Frontal cortex (tissue), 4 donors: ENCODE results near the gene ADGRV1. TPM values are rescaled to one million over a fixed set of nuclear protein-coding genes. Genes with fewer than 3 reads are reported as not detected.
A peak's percentile ranks its signal among the peaks of the same experiment; 100 is the strongest.

Experiments
- DNase-seq, 2 donors: peaks; one replicate each; pipeline ENCODE4 v3.0.0; 2012; ENCODE audit warnings: low spot score in 2 of 2
- FAIRE-seq: peaks from 2 replicates; lab custom pipeline; 2012; peaks lifted over from hg19 to GRCh38; lab: Jason Lieb, UNC
- total RNA-seq: library from RNA; depleted of rRNA; stranded (reverse); fragments of >200 nt; gene quantifications from one replicate; pipeline ENCODE4 v1.2.3, GENCODE V29; 2014
- donor health status: control.
- donor health status: control.
- donor health status: control.

The ADGRV1 gene
- total RNA-seq, 1 donor from 2014 or later: 98.6 TPM

DNA sequence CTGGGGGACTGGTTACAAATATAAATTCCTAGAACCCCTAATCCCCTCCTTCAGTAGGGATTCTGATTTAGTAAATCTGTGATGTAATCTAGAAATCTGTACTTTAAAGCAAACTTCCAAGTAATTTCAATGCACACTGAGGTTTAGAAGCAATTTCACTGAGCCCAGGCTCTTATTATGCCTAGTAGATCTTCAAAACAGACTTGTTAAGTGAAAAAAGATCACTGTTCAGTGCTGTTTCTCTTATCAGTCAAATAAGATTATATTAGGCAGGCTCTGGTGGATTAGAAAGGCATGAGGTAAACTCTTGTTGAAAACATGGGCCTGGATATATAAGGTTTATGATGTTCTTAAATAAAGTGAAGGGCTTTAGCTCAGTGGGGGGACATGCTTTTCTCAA lies 293.9 kb downstream of the ADGRV1 start:
- FAIRE-seq: no peak
- DNase-seq: no peak

DNA sequence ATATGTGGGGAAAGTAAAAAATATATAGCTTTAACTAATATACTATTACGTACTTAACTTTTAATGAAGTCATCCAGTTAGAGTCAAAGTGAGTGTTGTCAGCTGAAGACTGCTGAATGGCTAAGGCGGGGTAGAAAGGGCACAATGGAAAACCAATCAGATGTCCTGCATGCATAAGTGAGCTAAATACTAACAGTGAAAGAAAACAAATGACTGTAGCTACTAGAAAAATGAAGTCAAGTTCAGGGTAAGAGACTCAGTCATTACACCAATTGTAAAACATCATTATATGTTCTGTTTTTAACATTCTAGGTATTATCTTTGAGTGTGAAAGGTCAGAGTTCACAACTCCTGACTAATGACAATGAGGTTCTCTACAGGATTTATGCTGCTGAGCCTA lies 295.2 kb downstream of the ADGRV1 start:
- FAIRE-seq (no peak), DNase-seq (no peak)

DNA sequence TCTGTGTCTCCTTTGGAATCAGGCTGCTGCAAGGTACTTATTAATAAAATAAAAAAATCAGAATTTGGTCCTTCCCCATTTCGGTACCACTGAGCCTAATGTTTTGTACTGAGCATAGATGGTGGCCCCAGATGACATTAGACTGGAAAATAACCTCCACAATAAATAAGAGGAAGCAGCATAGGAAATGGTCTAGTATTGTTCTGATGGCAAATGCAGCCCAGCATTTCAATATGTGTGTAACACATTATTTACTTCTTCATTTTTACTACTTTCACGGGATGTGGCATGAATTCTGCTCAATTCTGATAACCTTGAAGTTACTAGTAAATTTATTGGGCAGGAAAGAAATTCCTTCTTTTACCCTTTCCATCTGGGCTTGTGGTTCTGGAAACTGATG lies 295.6 kb downstream of the ADGRV1 start:
- no peak for FAIRE-seq
- no peak for DNase-seq

DNA sequence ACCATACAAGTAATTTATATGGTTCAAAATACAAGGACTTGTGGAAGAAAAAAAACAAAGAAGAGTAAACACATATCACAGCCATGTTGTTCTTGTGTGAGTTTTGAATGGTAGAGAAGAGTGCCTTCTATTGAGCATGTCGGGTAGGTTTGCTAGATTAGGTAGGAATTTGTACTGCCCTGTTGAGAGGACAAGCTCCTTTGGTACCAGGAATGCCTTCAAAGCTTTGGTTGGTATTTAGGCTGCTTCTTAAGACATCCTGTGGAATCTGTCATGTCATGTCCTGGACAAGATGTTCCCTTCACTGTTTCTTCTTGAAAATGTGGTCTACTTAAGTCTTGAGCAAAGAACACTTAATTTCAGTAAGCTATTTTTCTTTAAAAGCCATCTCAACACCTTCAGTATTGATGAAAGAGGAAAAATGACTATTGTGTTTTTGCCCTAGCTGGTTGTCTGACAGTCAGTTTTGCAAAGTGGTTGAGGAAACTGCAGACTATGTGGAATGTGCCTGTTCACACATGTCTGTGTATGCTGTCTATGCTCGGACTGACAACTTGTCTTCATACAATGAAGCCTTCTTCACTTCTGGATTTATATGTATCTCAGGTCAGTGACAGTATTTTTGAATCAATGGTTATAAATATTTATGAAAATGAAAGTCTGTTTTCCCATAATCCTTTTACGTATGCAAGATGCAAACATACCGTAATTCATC lies 296.9 kb downstream of the ADGRV1 start:
- DNase-seq (no peak), FAIRE-seq (no peak)

DNA sequence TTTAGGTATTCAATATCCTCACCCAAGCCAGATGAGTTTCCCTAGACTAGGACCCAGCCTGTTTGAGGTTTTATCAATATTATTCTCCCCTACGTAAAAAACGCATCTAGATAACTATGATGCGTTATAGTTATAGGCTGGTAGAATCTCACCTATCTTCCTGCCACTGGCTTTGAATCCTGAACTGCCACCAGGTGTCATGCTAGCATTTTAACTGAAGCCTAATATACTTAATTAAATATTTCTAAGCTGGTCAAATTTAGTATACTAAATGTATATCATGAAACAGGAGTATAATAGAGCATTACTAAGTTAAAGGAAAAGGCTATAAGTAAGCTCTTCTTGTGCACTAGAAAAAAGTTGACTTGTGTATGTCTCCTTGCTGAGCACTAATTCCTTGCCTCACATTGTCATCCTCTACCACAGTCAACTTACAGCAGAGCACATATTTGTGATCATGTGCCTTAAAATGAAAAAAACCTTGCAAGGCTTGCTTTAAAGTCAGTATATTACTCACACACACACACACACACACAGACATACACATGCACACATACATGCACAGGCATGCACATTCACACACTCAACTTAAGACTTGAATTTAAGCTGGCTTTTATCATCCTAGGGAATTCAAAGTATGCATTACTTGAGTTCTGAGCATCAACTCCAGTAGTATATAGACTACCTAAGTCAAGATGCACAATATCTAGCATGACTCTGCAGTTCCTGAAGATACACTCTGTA lies 303.4 kb downstream of the ADGRV1 start:
- no peak for FAIRE-seq

DNA sequence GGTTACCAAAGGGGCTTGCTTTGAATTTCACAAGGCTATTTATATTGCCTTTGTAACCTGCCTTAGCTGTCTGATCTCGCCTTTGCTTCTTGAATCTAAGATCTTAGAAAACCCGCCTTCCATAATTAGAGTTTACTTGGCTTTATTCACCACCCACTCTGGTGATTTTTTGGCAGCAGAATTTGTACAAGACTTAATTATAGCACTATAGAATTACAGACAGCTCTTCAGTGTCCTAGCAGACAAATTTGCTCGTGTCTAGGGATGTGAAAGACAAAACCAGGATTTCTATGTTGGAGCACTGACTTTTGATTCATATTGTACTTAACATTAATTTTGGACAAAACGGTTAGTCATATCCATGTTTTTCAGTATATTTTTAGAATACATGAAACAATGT lies 306.6 kb downstream of the ADGRV1 start:
- FAIRE-seq (no peak), DNase-seq (no peak)

More for the DNA sequence above, 303.4 kb downstream of the ADGRV1 start:
- DNase-seq: no peak

DNA sequence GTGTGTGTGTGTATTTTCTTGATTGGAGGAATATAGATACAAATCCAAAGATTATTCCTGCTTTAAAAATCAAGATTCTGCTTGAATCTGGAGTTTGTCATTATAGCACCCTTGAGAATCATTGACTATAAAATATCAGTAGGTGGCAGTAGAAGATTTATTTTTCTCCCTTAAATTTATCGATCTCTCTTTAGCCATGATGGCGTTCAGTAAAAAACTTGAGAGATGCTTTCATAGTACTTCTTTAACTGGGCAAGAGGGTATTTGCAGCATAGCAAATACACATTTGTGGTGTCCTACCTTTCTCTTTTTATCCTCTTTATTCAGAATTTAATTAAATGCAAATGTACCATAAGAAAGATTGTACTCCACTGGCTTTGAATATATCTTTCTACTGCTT lies 307.7 kb downstream of the ADGRV1 start:
- FAIRE-seq (peak; percentile 83), DNase-seq (peak; percentile 10 to 27)

DNA sequence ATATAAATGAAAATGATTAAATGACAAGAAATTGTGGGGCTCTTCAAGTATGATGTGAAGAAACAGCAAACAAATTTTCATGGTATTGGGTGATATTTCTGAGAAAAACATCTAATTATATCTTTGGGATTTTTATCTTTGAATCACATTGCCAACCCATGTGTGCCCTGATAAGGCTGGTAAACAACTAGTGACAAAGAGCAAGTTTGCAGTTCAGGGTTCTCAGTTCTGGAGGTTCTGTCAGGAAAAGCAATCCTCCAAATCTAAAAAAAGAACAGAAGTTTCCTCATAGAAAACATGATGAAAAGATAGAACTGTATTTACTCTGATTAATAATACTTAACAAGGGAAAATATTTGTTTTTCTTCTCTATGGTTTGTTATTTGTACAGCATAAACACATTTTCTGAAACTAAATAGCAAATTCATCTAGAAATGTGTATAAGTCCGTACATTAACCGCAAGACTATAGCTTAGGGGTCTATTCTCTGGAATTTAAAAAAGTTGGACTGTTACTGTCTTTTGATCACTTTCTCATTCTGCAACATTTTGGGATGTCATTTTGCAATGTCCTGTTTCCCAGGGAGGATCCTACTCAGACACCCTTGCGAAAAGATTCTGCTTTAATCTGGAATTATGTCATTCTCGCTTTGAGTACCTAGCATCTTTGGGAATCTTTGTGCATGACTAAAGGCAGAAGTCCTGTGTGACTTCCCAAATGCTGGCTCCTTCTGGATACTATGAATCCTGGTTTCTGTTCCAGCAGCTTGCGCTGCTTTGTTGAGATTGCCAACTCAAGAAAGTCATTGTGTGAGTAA lies 308.5 kb downstream of the ADGRV1 start:
- DNase-seq: no peak

DNA sequence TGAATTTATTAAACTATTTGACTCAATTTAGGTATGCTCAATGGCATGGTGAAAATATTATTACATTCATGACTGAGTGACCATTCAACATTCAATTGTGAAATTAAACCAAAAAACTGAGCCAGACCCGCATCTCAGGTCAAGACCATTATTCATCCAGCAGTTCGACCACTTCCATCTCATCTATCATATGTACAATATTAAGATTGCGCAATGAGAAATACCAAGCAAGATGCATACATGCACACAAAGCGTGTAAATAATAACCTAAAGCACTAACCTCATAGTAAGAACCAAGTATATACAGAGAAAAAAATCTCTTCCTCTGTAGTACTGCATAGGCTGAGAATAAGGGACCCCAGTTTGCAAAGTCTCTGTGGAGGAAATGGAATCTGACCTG lies 310.2 kb downstream of the ADGRV1 start:
- FAIRE-seq (no peak), DNase-seq (no peak)

More for the DNA sequence above, 308.5 kb downstream of the ADGRV1 start:
- no peak for FAIRE-seq

DNA sequence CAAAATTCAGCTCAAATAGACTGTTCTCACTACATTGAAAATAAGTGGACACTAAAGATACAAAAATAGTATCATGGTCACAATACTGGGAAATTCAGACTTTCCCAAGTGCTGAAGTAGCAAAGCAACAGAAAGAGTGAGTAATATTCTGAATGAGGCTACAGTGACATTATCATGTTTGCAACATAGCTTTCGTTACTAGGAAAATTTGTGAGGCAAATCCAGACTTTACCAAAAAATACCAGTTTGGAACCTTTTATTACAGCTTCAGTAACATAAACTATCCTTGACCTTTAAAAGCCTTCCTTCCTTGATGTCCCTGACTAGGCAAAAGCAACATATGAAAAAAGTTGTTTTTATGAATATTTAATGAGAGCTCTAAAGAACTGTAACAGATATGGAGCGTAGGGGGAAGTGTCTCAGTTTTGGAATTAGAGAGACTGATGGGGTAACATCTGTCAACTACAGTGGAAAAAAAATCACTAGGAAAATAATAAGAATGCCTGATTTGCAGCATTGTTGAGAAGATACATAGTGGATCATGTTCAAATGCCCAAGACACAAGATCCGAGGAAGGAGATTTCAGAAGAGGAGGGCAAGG lies 312.9 kb downstream of the ADGRV1 start:
- FAIRE-seq: no peak
- no peak for DNase-seq

DNA sequence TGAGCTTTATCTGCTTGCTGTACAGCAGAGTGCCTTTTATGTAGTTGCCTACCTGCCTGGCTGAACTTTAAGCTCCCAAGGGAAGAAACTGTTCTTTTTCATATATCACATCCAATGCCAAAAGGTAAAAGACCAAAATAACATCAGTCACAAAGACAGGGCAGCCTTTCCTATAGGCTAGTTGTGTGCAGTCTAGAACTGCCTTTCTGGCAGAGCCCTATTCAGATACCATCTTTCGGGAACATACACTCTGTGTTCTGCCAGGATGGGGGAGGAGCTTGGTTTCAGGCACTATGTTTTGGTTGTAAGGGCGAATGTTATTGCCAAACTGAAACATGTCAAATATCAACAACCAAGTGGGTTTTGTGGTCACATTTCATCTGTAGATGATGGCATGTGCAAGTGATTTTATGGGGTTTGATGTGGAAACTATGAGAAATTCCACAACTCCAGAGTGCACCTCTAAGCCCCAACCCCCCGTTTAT lies 314.5 kb downstream of the ADGRV1 start:
- no peak for DNase-seq
- no peak for FAIRE-seq

DNA sequence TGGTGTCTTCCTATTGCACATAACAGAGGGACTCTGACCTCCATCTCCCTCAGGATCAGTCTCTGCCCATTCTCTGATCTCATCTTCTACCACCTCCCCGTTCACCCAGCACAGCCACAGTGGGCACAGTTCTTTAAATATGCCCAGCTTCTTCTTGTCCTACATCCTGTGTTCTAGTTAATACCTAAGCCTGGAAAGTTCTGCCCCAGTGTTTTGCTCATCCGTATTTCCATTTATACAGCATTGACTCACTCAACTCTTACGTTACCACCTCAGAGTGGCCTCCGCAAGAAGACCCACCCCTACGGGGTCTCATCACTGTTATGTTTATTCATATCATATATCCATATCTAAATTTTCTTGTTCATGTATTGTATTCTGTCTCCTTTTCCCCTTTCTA lies 315.5 kb downstream of the ADGRV1 start:
- FAIRE-seq (no peak), DNase-seq (no peak)

DNA sequence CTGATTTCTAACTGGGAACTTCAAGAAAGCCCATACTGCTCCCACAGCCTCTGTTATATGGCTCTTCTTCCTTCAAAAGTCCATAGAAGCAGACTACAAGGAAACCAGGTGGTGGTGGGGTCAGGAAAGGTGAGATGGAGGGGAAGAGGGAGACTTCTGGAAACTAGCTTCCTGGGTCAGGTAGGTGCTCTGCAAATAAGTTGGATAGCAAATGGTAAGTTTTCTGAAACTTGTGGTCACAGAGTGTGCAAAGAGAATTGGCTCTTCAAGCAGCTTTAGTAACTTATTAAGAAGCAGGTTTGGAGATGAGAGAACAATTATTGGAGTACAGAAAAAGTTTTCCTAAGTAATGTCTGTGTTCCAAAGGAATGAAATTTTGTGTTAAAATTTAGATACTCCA lies 316.9 kb downstream of the ADGRV1 start:
- FAIRE-seq: no peak

DNA sequence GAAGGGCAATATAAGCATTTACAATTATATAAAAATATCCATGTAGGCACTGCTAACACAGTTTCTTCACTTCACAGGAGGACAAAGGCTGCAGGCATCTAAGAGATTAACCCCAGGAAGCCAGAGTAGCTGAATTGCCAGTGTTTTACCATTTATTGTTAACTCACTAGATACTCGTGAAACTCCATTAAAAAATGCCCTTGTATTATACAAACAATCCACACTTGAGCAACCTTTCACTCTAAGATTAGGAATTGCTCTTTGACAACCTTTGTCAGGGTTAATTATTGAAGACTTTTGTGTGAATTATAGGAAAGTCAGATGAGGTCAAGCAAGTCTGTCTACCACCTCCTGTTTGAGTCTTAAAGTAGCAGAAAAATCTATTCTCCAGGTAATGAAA lies 317.8 kb downstream of the ADGRV1 start:
- DNase-seq: no peak
- FAIRE-seq: no peak

More for the DNA sequence above, 316.9 kb downstream of the ADGRV1 start:
- DNase-seq: no peak

DNA sequence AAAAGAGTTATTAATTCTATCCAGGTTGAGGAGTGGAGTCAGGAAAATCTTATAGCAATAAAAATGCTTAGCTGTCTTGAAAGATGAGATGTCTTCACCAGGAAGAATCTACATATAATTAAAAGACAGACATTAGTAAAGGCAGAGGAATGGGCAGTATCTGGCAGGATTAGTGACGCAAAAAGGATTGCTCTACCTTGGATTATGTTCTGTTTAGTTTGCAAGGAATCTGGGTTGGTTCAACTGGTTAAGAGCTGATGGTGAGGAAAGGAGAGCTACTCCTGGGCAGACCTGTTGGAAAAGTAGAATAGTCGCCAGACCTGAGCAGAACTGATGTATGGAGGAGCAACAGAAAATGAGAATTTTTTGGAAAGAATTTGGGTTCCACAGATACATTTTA lies 318.5 kb downstream of the ADGRV1 start:
- FAIRE-seq (no peak), DNase-seq (no peak)

DNA sequence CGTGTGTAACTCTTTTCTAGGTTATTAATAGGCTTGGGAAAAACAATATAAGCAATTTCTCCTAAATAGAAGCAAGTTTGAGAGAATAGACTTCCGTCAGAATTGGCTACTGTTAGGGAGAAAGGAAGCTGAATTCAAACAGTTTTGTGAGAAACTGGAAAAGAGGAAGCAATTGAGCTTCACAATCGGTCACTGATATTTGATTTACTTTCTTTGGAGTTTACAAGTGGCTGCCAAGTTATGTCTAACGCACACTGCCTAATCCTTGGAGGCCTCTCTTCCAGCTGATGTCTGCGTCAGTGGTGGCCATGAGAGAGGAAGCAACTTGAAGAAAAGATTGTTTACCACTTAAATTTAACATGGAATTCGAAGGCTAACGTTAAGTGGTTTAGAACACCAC lies 319.5 kb downstream of the ADGRV1 start:
- DNase-seq (peak in 1 of 2 donors; percentile 2), FAIRE-seq (no peak)

DNA sequence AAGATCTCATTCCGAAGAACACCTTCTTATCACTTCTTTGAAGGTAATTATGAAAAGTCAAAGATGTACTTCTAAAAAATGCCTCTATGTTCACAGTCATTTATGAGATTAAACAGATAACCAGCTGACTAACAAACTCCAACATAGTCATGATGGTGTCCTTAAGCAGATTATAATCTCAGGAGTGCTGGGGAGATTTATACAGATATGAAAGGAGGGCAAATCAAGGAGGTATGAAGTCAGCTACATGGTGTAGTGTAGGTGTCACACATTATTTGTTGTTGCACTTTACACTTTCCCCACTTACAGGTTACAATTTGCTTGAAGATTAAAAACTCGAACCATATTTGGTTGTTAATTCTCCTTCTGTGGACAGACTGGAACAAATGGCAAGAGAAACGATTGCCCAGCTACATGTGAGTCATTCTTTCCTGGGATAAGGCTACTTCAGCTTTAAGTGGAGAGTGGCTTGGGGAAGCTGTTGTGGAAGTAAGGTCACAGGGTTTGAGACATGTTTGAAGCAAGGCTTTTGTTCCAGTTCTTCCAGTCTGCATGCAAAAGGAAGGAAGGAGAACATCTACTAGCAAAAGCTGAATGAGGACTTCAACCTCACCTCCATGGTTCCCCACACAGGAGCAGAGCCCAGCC lies 320.1 kb downstream of the ADGRV1 start:
- FAIRE-seq: no peak
- no peak for DNase-seq

DNA sequence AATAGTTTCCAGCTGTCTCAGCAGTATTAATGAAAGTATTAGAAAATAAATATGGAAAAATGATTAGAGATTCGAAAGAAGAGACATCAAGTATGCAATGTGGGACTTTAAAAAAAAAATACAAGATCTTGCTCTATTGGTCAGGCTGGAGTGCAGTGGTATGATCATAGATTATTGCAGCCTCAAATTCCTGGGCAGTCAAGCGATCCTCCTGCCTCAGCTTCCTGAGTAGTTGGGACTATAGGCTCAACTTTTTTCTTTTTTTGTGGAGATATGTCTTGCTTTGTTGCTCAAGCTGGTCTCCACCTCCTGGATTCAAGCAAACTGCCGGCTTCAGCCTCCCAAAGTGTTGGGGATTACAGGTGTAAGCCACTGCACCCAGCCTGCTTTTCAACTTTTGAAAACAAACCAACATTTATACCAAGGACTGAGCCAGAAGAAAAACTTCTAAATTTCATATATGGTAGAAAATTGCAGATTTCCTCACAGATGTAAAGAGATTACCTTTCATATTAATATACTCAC lies 323.1 kb downstream of the ADGRV1 start:
- DNase-seq (no peak), FAIRE-seq (no peak)

DNA sequence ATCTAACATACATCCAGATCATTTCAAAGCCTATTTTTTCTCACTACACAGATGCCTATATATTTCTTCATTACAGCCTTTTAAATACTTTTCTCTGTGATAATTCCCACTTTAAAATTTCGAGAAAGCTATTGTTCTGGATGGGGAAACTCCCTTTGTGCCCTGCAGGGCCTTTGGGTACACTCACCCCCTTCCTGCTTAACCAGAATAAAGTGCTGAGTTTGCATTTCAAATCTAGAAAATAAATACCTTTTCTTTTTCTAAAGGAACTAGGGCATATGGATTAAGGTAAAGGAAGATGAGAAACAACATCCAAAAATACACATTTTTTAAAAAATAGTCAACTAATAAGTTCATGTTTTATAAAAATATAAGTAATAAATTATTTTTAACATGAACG lies 323.9 kb downstream of the ADGRV1 start:
- no peak for DNase-seq
- FAIRE-seq: peak; percentile 43
